Left ventricle myocardium inferior (tissue), 1 donor: ENCODE measurements around the gene ATP8B1. TPM values are rescaled to one million over a fixed set of nuclear protein-coding genes. Genes with fewer than 3 reads are reported as not detected.
A peak's percentile ranks its signal among the peaks of the same experiment; 100 is the strongest.

Experiments
- DNase-seq: peaks from one replicate; pipeline ENCODE4 v3.0.0-alpha.2; 2020
- H3K27ac ChIP-seq: fragments of 200-600 bp; replicated peaks from 2 replicates; pipeline ENCODE4 v1.8.0; 2021
- H3K27me3 ChIP-seq: fragments of 200-600 bp; 2 replicates; pipeline ENCODE4 v1.8.0; 2021; ENCODE audit warnings: low read depth
- H3K36me3 ChIP-seq: fragments of 200-600 bp; 2 replicates; pipeline ENCODE4 v1.8.0; 2021
- H3K4me1 ChIP-seq: fragments of 200-600 bp; 2 replicates; pipeline ENCODE4 v1.8.0; 2021
- H3K4me3 ChIP-seq: fragments of 200-600 bp; 2 replicates; pipeline ENCODE4 v1.8.0; 2021; ENCODE audit warnings: mild to moderate bottlenecking, moderate library complexity
- H3K9me3 ChIP-seq: fragments of 200-600 bp; replicated peaks from 2 replicates; pipeline ENCODE4 v1.8.0; 2021
- intact Hi-C: fragments of 100-400 bp; cut with micrococcal nuclease; formaldehyde crosslinking; loops from one replicate; pipeline ENCODE4 v1.11.0; 2022
- total RNA-seq: library from RNA; stranded (reverse); fragmentation: NEBNext Ultra II Directional; extraction: Animal tissue kit (Norgen Biotek cat#: 25700); gene quantifications from one replicate; pipeline ENCODE4 v1.2.1, GENCODE V29; 2021
- TF ChIP-seq, protein P1 (sequence below): fragments of 200-600 bp; IDR thresholded peaks from 2 replicates; pipeline ENCODE4 v1.8.0; 2021; ENCODE audit warnings: antibody characterized with exemption, mild to moderate bottlenecking, borderline replicate concordance
- donor health status: DM: no; HTN: yes; CAD: no; lungs with severe emphysema.

ATP8B1 gene
- total RNA-seq, 1 donor from 2014 or later, result 8.6 TPM

DNA sequence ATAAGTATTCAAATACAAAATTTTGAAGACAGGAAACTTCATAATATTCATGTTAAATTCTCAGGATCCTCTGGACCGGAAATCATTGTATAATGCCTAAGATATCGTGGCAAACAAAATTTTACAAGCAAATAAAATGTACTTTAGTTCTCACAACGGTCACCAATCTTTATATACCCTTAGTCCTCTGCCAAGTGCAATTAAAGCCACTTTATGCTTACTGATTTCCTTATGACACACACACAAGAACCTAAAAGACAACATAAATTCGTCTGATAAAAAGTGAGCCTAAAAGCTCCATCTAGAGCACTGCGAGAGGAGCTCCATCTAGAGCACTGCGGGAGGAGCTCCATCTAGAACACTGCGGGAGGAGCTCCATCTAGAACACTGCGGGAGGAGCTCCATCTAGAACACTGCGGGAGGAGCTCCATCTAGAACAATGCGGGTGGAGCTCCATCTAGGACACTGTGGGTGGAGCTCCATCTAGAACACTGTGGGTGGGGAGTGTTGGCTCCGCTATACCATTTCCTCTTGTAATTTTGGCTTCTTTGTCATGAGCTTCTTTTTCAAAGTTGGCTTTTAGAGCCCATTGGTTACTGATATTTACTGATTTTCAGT, 15.9 kb downstream of the ATP8B1 start:
- TF ChIP-seq, protein P1, sequence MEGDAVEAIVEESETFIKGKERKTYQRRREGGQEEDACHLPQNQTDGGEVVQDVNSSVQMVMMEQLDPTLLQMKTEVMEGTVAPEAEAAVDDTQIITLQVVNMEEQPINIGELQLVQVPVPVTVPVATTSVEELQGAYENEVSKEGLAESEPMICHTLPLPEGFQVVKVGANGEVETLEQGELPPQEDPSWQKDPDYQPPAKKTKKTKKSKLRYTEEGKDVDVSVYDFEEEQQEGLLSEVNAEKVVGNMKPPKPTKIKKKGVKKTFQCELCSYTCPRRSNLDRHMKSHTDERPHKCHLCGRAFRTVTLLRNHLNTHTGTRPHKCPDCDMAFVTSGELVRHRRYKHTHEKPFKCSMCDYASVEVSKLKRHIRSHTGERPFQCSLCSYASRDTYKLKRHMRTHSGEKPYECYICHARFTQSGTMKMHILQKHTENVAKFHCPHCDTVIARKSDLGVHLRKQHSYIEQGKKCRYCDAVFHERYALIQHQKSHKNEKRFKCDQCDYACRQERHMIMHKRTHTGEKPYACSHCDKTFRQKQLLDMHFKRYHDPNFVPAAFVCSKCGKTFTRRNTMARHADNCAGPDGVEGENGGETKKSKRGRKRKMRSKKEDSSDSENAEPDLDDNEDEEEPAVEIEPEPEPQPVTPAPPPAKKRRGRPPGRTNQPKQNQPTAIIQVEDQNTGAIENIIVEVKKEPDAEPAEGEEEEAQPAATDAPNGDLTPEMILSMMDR, result no peak
- H3K4me1 ChIP-seq, result peaks cover 88% of the 10 kb centered on the region
- DNase-seq, result no peak
- H3K9me3 ChIP-seq, result no peaks in the 10 kb centered on the region
- H3K4me3 ChIP-seq, result no peak overlapping the region
- H3K27me3 ChIP-seq, result no peaks in the 10 kb centered on the region
- H3K36me3 ChIP-seq, result no peaks in the 10 kb centered on the region
- H3K27ac ChIP-seq, result peak overlapping the region; percentile 84
- intact Hi-C loops, result no loop called here

DNA sequence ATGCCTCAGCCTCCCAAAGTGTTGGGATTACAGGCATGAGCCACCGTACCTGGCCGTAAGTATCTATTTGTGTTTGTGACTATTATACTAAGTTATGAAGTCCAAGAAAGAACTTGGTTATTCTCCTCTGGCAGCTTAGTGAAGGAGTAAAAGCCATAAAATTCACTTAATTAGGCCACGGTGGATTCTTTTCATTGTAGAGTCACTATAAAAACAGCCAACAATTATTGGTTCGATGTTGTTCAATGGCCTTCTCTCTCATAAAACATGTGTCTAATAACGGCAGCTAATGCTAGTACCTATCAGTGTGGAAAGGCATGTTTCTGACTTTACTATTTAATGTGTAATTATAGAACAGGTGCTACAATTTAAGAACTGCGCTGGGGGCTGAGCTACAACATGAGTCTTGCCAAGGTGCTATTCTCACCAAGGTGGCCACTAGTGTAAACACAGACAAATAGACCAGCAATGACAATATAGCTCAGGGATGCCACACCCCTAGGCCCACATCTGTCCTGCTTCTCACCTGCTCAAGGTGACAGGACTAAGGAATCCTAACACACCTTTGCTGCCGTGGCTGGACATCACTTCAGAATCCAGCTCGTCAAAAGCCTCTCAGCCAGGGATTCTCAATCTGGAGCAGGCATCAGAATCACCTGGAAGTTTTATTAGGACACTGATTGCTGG, 17.2 kb downstream of the ATP8B1 start:
- Histone ChIP-seq H3K4me3 (no peak overlapping the region), H3K36me3 (no peaks in the 10 kb centered on the region), H3K9me3 (no peaks in the 10 kb centered on the region), H3K27ac (peak overlapping the region; percentile 84), H3K27me3 (no peaks in the 10 kb centered on the region), H3K4me1 (peaks cover 88% of the 10 kb centered on the region)
- DNase-seq, result no peak
- TF ChIP-seq, protein P1, result no peak
- intact Hi-C loops, result no loop called here

DNA sequence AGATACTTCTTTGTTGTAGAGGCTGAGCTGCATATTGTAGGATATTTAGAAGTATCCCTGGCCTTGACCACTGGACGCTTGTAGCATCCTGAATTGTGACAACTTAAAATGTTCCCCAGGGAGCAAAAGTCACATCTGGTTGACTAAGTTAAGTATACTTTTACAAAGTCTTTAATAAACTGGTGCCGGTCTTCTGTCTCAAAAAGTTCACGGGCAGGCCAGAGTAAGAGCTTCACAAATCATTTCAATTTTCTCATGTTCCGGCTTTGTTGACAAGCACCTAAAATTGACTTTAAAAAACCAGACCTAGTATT, 18.4 kb downstream of the ATP8B1 start:
- no peaks in the 10 kb centered on the region for H3K9me3 ChIP-seq
- intact Hi-C loops, result no loop called here
- H3K36me3 ChIP-seq, result no peaks in the 10 kb centered on the region
- no peak for DNase-seq
- H3K4me3 ChIP-seq, result no peak overlapping the region
- H3K27ac ChIP-seq, result peak overlapping the region; percentile 75
- H3K27me3 ChIP-seq, result no peaks in the 10 kb centered on the region
- peaks cover 93% of the 10 kb centered on the region for H3K4me1 ChIP-seq
- TF ChIP-seq, protein P1, result no peak

DNA sequence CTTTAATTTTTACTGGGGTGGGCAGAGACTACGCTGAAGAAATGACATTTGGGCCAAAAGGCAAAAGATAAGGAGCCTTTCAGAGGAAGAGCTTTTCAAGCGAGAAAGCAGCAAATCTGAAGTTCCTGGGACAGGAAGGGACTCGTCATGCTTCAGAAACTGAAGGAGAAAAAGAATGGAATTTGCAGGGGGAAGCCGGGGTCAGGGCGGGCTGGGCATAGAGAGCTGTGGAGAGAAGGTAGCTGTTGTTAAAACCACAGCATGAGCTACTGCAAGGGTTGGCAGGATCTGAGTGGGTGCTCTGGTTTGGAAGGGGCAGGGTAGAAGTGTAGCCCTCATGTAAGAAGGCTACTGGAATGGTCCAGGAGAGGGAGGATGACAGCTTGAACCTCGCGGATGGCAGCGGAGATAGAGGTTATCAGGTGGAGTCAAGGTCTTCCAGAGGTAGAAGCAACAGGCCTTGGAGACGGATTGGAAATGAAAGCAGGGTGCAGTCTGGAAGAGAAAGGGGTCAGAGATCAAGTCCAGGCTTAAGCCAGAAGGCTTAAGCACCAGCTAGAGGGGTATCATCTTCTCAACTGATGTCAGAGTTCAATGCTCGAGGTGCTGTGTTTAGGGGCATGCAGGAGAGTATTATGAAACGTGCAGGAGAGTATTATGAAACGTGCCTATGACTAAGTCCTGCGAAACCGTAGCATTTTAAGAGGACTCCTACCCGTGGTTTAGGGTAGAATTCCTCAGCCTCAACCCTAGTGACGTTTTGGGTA, 18.9 kb downstream of the ATP8B1 start:
- Histone ChIP-seq H3K4me1 (peaks cover 92% of the 10 kb centered on the region), H3K27me3 (no peaks in the 10 kb centered on the region), H3K27ac (peak overlapping the region; percentile 75), H3K4me3 (peak overlapping the region; percentile 6), H3K9me3 (no peaks in the 10 kb centered on the region), H3K36me3 (no peaks in the 10 kb centered on the region)
- TF ChIP-seq, protein P1, result no peak
- DNase-seq, result no peak
- intact Hi-C loops, result no loop called here

DNA sequence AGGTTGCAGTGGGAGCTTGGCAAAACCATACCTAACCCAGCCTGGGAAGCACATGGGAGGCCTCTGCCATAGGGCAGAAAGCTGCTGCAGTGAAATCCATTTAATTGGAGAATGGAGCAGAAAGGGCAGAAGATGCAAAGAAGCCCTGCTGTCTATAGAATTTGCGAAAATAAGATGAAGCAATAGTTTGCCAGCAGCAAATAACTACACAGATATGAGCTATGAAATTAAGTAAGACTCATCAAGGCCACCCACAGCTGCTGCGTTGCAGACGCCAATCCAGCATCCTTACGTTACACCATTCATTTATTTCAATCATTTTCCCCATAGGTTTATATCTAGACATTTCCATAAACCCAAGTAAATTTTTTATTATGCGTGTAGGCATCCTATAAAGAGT, 21.1 kb downstream of the ATP8B1 start:
- H3K27ac ChIP-seq, result peak overlapping the region; percentile 82
- H3K4me1 ChIP-seq, result peaks cover 86% of the 10 kb centered on the region
- intact Hi-C loops, result no loop called here

More for the DNA sequence above, 21.1 kb downstream of the ATP8B1 start:
- H3K36me3 ChIP-seq, result no peaks in the 10 kb centered on the region
- H3K27me3 ChIP-seq, result no peaks in the 10 kb centered on the region
- no peak overlapping the region for H3K4me3 ChIP-seq
- TF ChIP-seq, protein P1, result no peak
- no peaks in the 10 kb centered on the region for H3K9me3 ChIP-seq
- DNase-seq, result no peak
